Measurements from ENCODE around the gene FGF21. TPM values are rescaled to one million over a fixed set of nuclear protein-coding genes. Genes with fewer than 3 reads are reported as not detected.

FGF21 gene
- total RNA-seq (not detected), polyA plus RNA-seq (not detected)

DNA sequence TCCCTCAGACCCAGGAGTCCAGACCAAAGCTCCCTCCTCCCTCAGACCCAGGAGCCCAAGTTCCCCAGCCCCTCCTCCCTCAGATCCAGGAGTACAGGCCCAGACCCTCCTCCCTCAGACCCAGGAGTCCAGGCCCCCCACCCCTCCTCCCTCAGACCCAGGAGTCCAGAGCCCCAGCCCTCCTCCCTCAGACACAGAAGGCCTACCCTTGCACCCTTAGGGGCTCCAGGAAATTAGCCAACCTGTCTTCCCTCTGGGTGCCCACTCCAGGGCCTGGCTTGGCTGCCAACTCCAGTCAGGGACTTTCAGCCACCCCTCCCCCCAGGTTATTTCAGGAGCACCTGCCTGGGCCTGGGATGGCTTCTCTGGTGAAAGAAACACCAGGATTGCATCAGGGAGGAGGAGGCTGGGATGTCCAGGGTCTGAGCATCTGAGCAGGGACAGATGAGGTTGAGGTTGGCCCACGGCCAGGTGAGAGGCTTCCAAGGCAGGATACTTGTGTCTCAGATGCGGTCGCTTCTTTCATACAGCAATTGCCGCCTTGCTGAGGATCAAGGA, at the start of gene FGF21:
Gene FGF21 (plus strand): TSS at position 441 of the 558 bp plus-strand sequence. CDS start 713 bp downstream, outside the sequence.
- peaks cover 36% of the 10 kb centered on the region for H3K27me3 Mint-ChIP-seq
- no peak within 1 kb of the TSS for H3K4me3 ChIP-seq (ENCODE audit: low read depth, low read length)
- no peak within 1 kb of the TSS for H3K27ac Mint-ChIP-seq
- peaks cover 0 to 21% (median 11%) of the 10 kb centered on the region in 4 donors for H3K4me1 Mint-ChIP-seq
- no peak for ATAC-seq (ENCODE audit: low read depth in 2 of 2)
- H3K9me3 ChIP-seq (ENCODE audit: control insufficient read depth in 2 of 2, low read length in 2 of 2), result no peaks in the 10 kb centered on the region
- no peak within 1 kb of the TSS for H3K27ac ChIP-seq (ENCODE audit: insufficient read depth, low read length, poor library complexity, severe bottlenecking)
- H3K27me3 ChIP-seq (ENCODE audit: control insufficient read depth, insufficient read depth, low read length), result peaks cover 2% of the 10 kb centered on the region
- H3K36me3 ChIP-seq (ENCODE audit: control insufficient read depth, insufficient read depth, low read length), result no peaks in the 10 kb centered on the region
- H3K4me3 Mint-ChIP-seq, result peak within 1 kb of the TSS in 1 of 4 donors; percentile 80
- peaks cover 0 to 4% (median 0%) of the 10 kb centered on the region in 7 donors for H3K9me3 Mint-ChIP-seq
- H3K4me1 ChIP-seq (ENCODE audit: control insufficient read depth, insufficient read depth, low read length, poor library complexity, severe bottlenecking), result peaks cover 18% of the 10 kb centered on the region
- no peaks in the 10 kb centered on the region for H3K36me3 Mint-ChIP-seq
- DNase-seq, result no peak

GRCh38 chr19:48708471-48708870, 46.9 kb upstream of the FGF21 start:
- Histone ChIP-seq H3K27me3 (ENCODE audit: control insufficient read depth, insufficient read depth, low read length) (no peaks in the 10 kb centered on the region), H3K9me3 (ENCODE audit: control insufficient read depth in 2 of 2, low read length in 2 of 2) (no peaks in the 10 kb centered on the region), H3K36me3 (ENCODE audit: control insufficient read depth, insufficient read depth, low read length) (no peaks in the 10 kb centered on the region), H3K4me3 (ENCODE audit: low read depth, low read length) (no peak overlapping the region), H3K27ac (ENCODE audit: insufficient read depth, low read length, poor library complexity, severe bottlenecking) (no peak overlapping the region), H3K4me1 (ENCODE audit: control insufficient read depth, insufficient read depth, low read length, poor library complexity, severe bottlenecking) (peaks cover 8% of the 10 kb centered on the region)
- peaks cover 31% of the 10 kb centered on the region for H3K36me3 Mint-ChIP-seq
- peaks cover 0 to 12% (median 1%) of the 10 kb centered on the region in 4 donors for H3K4me1 Mint-ChIP-seq
- peak overlapping the region in 1 of 4 donors; percentile 73 for H3K4me3 Mint-ChIP-seq
- H3K27me3 Mint-ChIP-seq, result no peaks in the 10 kb centered on the region
- peak overlapping the region in 2 of 3 donors; percentile 38 to 86 for H3K27ac Mint-ChIP-seq
- ATAC-seq (ENCODE audit: low read depth in 2 of 2), result no peak
- DNase-seq, result no peak
- peaks cover 0 to 2% (median 0%) of the 10 kb centered on the region in 7 donors for H3K9me3 Mint-ChIP-seq

- Mint-ChIP-seq H3K4me1 (peaks cover 0 to 30% (median 9%) of the 10 kb centered on the region in 4 donors), H3K4me3 (peak overlapping the region; percentile 33 to 88 (median 56)), H3K27ac (no peak overlapping the region), H3K9me3 (peaks cover 0 to 5% (median 0%) of the 10 kb centered on the region in 7 donors), H3K36me3 (peaks cover 11% of the 10 kb centered on the region), H3K27me3 (no peaks in the 10 kb centered on the region)
- no peak for ATAC-seq (ENCODE audit: low read depth in 2 of 2)
- Histone ChIP-seq H3K36me3 (ENCODE audit: control insufficient read depth, insufficient read depth, low read length) (no peaks in the 10 kb centered on the region), H3K4me3 (ENCODE audit: low read depth, low read length) (no peak overlapping the region), H3K27me3 (ENCODE audit: control insufficient read depth, insufficient read depth, low read length) (no peaks in the 10 kb centered on the region), H3K4me1 (ENCODE audit: control insufficient read depth, insufficient read depth, low read length, poor library complexity, severe bottlenecking) (peaks cover 19% of the 10 kb centered on the region), H3K27ac (ENCODE audit: insufficient read depth, low read length, poor library complexity, severe bottlenecking) (no peak overlapping the region), H3K9me3 (ENCODE audit: control insufficient read depth in 2 of 2, low read length in 2 of 2) (no peaks in the 10 kb centered on the region)
- no peak for DNase-seq
Observed at GRCh38 chr19:48711106-48711662, 44.1 kb upstream of the FGF21 start.

GRCh38 chr19:48713041-48713863, 42.1 kb upstream of the FGF21 start:
- H3K4me1 Mint-ChIP-seq, result peaks cover 0 to 33% (median 9%) of the 10 kb centered on the region in 4 donors
- no peak for ATAC-seq (ENCODE audit: low read depth in 2 of 2)
- H3K4me3 Mint-ChIP-seq, result peak overlapping the region; percentile 80 to 96 (median 92)
- H3K4me3 ChIP-seq (ENCODE audit: low read depth, low read length), result peak overlapping the region; percentile 72
- H3K4me1 ChIP-seq (ENCODE audit: control insufficient read depth, insufficient read depth, low read length, poor library complexity, severe bottlenecking), result peaks cover 19% of the 10 kb centered on the region
- H3K9me3 Mint-ChIP-seq, result peaks cover 0 to 3% (median 0%) of the 10 kb centered on the region in 7 donors
- H3K27me3 Mint-ChIP-seq, result no peaks in the 10 kb centered on the region
- H3K36me3 Mint-ChIP-seq, result peaks cover 3% of the 10 kb centered on the region
- peak overlapping the region; percentile 19 for H3K27ac ChIP-seq (ENCODE audit: insufficient read depth, low read length, poor library complexity, severe bottlenecking)
- H3K27me3 ChIP-seq (ENCODE audit: control insufficient read depth, insufficient read depth, low read length), result no peaks in the 10 kb centered on the region
- H3K36me3 ChIP-seq (ENCODE audit: control insufficient read depth, insufficient read depth, low read length), result no peaks in the 10 kb centered on the region
- no peaks in the 10 kb centered on the region for H3K9me3 ChIP-seq (ENCODE audit: control insufficient read depth in 2 of 2, low read length in 2 of 2)
- H3K27ac Mint-ChIP-seq, result peak overlapping the region in 2 of 3 donors; percentile 80 to 92
- DNase-seq, result peak in 1 of 3 donors; percentile 23

DNA sequence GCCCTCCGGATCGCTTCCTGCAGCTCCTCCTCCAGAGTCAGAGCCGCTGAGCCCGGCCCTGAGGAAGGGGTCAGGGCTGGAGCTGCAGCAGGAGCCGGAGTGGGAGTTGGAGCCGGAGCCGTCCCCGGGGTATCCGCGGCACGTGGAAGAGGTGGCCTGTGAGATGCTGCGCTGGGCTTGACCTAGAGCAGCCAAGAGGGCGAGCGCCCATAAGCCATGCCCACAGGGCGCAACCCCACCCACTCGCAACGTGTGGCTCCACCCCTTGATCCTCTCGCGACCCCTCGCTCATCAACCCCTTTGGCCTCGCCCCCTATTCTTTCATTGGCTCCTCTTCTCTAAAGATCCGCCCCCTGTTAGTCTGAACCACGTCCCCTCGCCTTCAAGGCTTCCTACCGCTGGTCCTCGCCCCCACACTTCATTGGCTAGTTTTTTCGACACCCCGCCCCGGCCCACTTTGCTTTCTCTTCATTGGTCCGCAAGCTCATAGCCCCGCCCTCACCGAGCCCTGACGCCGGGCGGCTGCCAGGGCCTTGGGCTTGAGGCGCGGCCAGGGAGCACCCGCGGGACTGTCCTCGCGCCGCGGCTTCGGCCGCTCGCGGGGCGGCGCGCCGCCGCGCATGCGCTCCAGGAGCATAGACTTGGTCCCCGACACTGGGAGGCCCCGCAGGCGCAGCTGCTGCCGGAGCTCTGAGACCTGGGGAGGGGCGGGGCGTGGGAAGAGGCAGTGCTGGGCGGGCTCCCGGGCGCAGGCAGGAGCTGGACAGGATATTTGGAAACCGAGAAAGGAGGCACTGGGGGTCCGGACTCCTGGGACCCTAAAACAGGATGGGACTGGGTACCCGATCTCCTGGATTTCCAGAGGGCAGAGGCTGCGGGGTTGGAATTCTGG, 41.2 kb upstream of the FGF21 start:
- Histone ChIP-seq H3K9me3 (ENCODE audit: control insufficient read depth in 2 of 2, low read length in 2 of 2) (no peaks in the 10 kb centered on the region), H3K27ac (ENCODE audit: insufficient read depth, low read length, poor library complexity, severe bottlenecking) (peak overlapping the region; percentile 68), H3K27me3 (ENCODE audit: control insufficient read depth, insufficient read depth, low read length) (no peaks in the 10 kb centered on the region), H3K36me3 (ENCODE audit: control insufficient read depth, insufficient read depth, low read length) (no peaks in the 10 kb centered on the region), H3K4me3 (ENCODE audit: low read depth, low read length) (peak overlapping the region; percentile 72), H3K4me1 (ENCODE audit: control insufficient read depth, insufficient read depth, low read length, poor library complexity, severe bottlenecking) (peaks cover 19% of the 10 kb centered on the region)
- Mint-ChIP-seq H3K4me3 (peak overlapping the region; percentile 80 to 96 (median 92)), H3K4me1 (peaks cover 0 to 33% (median 9%) of the 10 kb centered on the region in 4 donors), H3K27ac (peak overlapping the region; percentile 74 to 92 (median 80)), H3K27me3 (no peaks in the 10 kb centered on the region), H3K36me3 (peaks cover 3% of the 10 kb centered on the region), H3K9me3 (peaks cover 0 to 3% (median 0%) of the 10 kb centered on the region in 7 donors)
- DNase-seq (peak; percentile 95 to 100 (median 96)), ATAC-seq (ENCODE audit: low read depth in 2 of 2) (peak; percentile 92 to 93)

DNA sequence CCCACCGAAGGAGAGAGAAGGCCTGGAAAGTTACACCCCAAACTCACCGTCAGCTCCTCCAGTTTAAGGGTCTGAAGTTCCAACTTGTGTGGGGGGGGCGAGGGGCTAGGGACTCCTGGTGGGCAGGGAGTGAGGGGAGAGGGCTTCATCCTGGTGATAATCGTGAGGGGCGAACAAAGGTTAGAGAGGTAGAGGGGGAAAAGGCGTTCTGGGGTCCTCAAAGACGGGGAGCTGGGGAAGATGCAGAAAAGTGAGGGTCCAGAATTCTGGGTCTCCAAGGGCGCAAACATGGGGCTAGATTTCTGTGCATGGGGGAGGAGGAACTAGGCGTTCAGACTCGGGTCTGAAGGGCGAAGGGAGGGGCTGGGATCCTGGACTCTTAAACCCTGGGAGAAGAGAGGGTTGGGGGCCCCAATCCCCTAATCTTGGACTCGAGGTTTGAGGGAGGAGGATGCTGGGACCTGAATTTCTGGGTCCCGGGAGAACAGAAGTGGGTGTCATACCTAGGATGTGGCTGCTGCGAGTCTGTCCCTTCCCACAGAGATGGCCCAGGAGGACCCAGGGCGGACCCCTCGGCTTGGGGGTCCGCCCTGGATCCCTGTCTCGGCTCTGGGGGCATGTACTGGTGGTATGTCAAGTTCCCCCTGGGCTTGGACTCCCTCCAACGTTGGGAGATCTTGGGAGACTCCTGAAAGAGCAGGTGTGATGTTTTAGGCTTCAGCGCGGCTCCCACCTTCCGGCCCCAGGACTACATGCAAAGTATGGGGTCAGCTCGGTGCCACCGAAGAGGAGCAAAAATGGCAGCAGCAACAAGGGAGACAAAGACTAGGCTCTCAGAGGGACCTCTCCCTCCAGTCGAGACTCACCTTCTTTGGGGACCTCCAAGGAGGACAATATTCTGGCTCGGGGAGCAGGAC, 40.3 kb upstream of the FGF21 start:
- ATAC-seq (ENCODE audit: low read depth in 2 of 2), result no peak
- Mint-ChIP-seq H3K4me3 (peak overlapping the region; percentile 69 to 96 (median 90)), H3K27ac (peak overlapping the region in 2 of 3 donors; percentile 51 to 65), H3K4me1 (peaks cover 0 to 30% (median 10%) of the 10 kb centered on the region in 4 donors), H3K36me3 (peaks cover 3% of the 10 kb centered on the region), H3K9me3 (peaks cover 0 to 3% (median 0%) of the 10 kb centered on the region in 7 donors), H3K27me3 (no peaks in the 10 kb centered on the region)
- H3K27me3 ChIP-seq (ENCODE audit: control insufficient read depth, insufficient read depth, low read length), result no peaks in the 10 kb centered on the region
- no peak for DNase-seq
- peak overlapping the region; percentile 68 for H3K27ac ChIP-seq (ENCODE audit: insufficient read depth, low read length, poor library complexity, severe bottlenecking)
- H3K4me1 ChIP-seq (ENCODE audit: control insufficient read depth, insufficient read depth, low read length, poor library complexity, severe bottlenecking), result peaks cover 19% of the 10 kb centered on the region
- no peaks in the 10 kb centered on the region for H3K9me3 ChIP-seq (ENCODE audit: control insufficient read depth in 2 of 2, low read length in 2 of 2)
- H3K36me3 ChIP-seq (ENCODE audit: control insufficient read depth, insufficient read depth, low read length), result no peaks in the 10 kb centered on the region
- H3K4me3 ChIP-seq (ENCODE audit: low read depth, low read length), result peak overlapping the region; percentile 51

Data from CD4-positive, CD25-positive, alpha-beta regulatory T cell (primary cell).